NCI-H774 (cell line): ENCODE measurements around the gene DUSP9.
A peak's percentile ranks its signal among the peaks of the same experiment; 100 is the strongest.
"Not testable (repeated sequence)": the region's sequence is repeated elsewhere in the genome, so short reads cannot be mapped to it uniquely, and the experiment has no call there.

Experiments
- DNase-seq: peaks from one replicate; lab custom pipeline; 2025; lab: John Stamatoyannopoulos, UW

DUSP9 gene

GRCh38 chrX:153646620-153647373 lies at the start of gene DUSP9:
Gene DUSP9, plus strand, starts transcription at chrX:153647203. Its CDS starts 751 bp downstream, at chrX:153647954.
- peak; percentile 21 for DNase-seq

- peak; percentile 9 for DNase-seq
Observed at GRCh38 chrX:153598541-153599191, 48.3 kb upstream of the DUSP9 start, which contains the start of gene CCNQ. Gene CCNQ, minus strand, starts transcription at chrX:153599139. Its CDS starts 66 bp downstream, at chrX:153599073.

- DNase-seq, result peak; percentile 90
Observed at GRCh38 chrX:153599192-153600031, 47.6 kb upstream of the DUSP9 start.

- DNase-seq, result no peak
Observed at GRCh38 chrX:153600032-153600373, 47.0 kb upstream of the DUSP9 start.

GRCh38 chrX:153600921-153601320 lies 46.1 kb upstream of the DUSP9 start:
- no peak for DNase-seq

GRCh38 chrX:153601511-153602110 lies 45.4 kb upstream of the DUSP9 start:
- no peak for DNase-seq

- DNase-seq, result no peak
Observed at GRCh38 chrX:153602601-153603000, 44.4 kb upstream of the DUSP9 start.

- no peak for DNase-seq
Observed at GRCh38 chrX:153603131-153603656, 43.8 kb upstream of the DUSP9 start.

- not testable (repeated sequence) for DNase-seq
Observed at GRCh38 chrX:153604666-153605380, 42.2 kb upstream of the DUSP9 start.

GRCh38 chrX:153606503-153606902 lies 40.5 kb upstream of the DUSP9 start:
- DNase-seq, result no peak

- no peak for DNase-seq
Observed at GRCh38 chrX:153608376-153608775, 38.6 kb upstream of the DUSP9 start.

GRCh38 chrX:153608806-153609205 lies 38.2 kb upstream of the DUSP9 start:
- no peak for DNase-seq

GRCh38 chrX:153609917-153610835 lies 36.8 kb upstream of the DUSP9 start:
- peak; percentile 60 for DNase-seq

GRCh38 chrX:153610836-153611213 lies 36.2 kb upstream of the DUSP9 start:
- no peak for DNase-seq

GRCh38 chrX:153611298-153612095 lies 35.5 kb upstream of the DUSP9 start:
- no peak for DNase-seq

- no peak for DNase-seq
Observed at GRCh38 chrX:153612413-153612812, 34.6 kb upstream of the DUSP9 start.

GRCh38 chrX:153614818-153615217 lies 32.2 kb upstream of the DUSP9 start:
- DNase-seq, result no peak

GRCh38 chrX:153620576-153620975 lies 26.4 kb upstream of the DUSP9 start:
- no peak for DNase-seq

- DNase-seq, result no peak
Observed at GRCh38 chrX:153621949-153622598, 24.9 kb upstream of the DUSP9 start.
